NCI-H524 (cell line): Measurements from ENCODE around the gene FANCC.

Experiments
- DNase-seq, 2 experiments: peaks; one replicate each; lab custom pipeline; 2025; lab: John Stamatoyannopoulos, UW

The FANCC gene

DNA sequence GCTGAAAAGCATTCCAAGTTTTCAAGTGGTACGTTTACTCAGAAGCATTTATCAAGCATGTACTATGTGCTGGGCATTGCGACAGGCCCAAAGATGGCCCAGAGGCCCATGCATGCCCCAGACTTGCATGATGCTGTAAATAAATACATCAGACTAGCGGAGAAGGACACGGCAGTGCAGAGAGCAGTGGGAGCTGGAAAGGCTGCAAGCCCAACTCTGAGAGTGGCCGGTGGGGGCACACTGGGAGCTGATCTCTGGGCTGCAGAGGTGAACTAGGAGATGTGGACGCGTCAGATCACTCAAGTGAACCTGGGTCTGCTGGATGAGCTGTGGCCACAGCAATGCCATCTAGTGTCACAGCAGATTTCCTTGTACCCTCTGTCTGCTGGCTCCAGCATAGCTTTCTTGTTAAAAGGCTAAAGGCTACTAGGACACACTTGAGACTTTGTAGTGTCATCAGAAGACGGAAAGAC lies 246.9 kb downstream of the FANCC start:
- DNase-seq, result no peak

DNA sequence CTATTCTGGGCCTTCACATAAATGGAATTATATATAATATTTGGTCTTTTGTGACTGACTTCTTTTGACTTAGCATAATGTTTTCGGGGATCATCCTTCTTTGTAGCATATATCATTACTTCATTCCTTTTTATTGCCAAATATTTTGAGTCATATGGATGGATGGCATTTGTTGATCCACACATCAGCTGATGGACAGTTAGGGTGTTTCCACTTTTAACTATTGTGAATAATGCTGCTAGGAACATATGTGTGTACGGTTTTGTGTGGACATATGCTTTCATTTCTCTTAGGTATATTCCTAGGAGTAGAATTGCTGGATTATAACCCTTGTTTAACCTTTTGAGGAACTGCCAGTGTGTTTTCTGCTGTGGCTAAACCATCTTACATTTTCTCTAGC lies 249.6 kb downstream of the FANCC start:
- DNase-seq, result no peak

DNA sequence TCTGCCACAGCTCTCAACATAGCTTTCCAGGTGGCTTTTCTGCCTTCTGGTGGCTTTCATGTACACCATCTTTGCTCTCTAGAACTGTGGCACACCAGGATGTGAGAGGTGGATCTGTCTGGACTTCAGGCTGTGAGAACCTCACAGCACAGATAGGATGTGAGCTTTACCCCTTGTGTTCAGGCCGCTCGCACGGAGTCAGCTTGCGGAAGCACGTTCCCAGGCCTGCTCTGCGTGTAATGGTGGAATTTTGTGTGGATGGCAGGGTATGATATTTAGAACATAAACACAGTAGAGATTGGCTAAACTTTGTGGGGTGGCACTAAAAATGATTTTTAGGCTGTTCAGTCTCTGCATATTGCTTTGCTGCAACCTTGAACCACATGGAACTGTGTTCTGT lies 250.5 kb downstream of the FANCC start:
- no peak for DNase-seq

DNA sequence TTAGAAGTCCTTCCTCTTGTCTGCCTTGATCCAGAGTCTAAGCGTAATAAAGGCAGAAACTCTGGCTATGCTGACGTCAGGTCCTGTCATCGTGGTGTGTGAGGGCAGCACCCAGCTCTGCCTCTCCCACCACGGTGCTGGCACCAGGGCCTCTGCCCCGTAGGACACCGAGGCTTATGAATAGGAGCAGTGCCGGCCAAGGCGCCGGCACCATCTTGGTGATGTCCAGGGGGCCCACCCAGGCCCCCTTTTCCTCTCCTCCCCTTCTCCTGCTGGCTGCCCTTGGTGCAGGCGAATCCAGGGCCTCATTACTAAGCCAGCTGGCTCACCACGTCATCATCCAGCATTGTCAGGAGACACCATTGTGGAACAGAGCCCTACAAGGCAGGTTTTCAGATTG lies 252.3 kb downstream of the FANCC start:
- DNase-seq, result no peak

DNA sequence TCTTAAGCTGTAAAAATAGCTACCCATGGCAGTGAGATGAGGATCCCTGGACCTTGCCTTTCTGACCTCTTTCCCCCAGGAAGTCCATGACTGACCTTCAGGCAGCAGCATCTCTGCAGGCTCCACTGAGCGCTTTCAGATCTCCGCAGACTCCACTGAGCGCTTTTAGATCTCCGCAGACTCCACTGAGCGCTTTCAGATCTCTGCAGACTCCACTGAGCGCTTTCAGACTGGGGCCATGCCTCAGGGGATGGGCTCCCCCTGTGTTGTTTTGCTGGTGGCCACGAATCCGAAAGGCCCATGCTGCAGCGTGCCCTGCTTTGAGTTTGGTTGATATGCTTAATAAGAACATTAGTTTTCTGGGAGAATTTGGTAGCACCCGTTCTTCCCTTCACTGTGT lies 254.2 kb downstream of the FANCC start:
- DNase-seq, result no peak

DNA sequence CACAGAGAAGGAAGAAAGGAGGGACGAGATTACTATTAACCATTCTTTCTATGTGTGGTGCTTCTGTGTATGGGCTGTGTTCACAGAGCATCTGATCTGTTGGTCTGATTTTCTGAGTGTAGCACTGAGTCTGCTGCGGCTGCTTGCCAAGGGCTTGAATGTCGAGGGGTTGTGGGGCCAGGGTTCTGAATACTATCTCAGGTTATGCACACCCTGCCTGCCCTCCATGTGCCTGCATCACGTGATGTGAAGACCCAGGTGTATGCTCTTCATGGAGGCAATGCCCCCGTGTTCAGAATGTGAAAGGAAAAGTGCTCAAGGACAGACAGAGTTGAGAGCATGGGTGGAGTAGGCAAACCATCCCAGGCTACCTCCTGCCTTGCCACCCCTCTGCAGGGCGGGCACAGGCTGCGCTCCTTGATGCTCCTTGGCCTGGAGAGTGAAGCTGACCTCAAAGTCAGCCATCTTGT lies 254.9 kb downstream of the FANCC start:
- DNase-seq, result no peak

DNA sequence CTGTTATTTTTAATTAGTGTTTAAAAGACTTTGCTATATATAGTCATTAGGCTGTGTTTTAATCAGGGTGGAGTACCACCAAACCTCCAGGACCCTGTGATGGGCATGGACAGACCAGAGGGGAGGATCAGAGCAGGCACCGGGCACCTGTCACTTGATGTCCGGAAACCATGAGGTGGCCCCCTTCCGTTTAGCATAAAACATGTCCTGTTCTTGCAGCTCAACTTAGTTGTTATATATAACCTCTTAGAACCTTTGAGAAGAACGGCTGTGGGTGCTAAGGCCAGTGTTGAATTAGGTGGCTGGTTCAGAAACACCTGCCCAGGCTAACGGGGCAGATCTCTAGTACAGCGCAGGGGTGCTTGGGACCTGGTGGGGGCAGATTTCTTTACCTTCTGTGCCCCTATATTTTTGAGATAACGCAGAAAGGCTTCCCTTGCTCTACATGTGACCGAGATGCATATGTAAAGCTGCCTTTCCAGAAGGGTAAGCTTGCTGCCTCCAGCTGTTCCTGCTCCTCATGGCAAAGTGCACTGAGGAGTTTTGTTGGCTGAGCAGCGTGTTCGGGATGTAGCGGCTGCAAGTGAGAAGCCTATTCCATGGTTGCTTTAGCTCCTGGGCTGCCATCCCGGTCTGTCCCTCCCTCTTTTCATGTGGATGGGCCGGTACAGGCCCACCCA lies 255.5 kb downstream of the FANCC start:
- peak in 1 of 2 experiments; percentile 15 for DNase-seq

DNA sequence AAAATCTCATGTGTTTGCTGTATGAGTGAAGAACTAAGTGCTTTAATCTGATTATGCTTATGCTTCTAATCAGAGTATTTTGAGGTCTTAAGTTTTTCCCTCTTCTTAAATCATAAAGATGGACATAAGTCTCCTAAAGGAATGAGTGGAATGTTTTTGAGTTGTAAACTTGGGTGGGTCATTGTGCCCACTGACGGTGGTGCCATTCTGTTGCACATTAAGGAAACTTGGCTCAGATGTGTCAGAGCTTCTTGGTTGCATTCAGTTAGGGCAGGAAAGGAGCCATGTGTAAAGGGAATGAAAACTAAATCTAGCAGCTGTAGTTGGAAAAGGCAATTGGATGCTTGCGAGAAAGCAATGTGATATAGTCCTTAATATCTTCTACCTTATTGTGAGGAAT lies 256.6 kb downstream of the FANCC start:
- DNase-seq, result no peak

DNA sequence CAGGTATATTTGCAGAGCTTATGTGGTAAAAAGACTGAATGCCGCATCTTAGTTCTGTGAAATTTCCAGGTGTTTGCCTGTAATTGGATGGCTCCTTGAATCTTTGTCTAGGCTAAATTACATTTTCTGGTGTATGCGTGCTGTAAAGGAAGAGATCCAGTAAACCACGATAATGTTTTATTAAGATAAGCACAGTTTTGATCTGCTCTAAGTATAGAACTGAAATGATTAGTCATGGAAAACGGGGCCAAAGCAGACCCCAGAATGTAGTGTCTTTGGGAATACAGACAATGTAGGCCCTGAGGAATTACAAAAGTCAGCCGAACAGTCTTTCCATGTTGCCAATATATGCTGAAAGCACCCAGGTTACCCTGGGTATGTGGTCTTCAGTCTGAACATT lies 257.3 kb downstream of the FANCC start:
- no peak for DNase-seq

DNA sequence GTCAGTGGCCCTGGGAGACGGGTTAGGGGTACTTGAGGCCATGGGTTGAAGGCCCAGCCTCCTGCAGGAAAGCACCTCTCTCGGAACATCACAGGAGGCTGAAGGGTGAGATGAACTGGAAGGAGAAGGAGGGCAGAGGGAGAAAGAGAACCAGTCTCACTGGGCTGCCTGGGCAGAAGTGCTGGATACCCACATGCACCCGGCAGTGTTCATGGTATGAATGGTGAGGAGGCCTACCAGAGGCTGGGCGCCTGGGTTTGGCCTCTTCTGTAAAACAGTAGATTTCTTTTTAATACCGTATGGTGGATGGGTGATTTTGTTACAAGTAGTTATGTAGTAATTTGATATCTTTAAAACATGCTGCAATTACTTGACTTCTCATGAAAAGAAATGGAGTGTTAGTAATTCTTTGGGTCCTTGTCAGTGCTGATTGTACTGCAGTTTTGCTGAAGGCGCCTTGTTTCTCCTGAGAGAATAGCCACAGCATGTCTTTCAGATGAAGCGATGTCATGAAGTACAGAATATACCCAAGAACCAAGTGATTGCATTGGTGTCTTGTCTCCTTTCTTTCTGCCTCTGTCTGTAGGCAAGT lies 258.6 kb downstream of the FANCC start:
- no peak for DNase-seq

DNA sequence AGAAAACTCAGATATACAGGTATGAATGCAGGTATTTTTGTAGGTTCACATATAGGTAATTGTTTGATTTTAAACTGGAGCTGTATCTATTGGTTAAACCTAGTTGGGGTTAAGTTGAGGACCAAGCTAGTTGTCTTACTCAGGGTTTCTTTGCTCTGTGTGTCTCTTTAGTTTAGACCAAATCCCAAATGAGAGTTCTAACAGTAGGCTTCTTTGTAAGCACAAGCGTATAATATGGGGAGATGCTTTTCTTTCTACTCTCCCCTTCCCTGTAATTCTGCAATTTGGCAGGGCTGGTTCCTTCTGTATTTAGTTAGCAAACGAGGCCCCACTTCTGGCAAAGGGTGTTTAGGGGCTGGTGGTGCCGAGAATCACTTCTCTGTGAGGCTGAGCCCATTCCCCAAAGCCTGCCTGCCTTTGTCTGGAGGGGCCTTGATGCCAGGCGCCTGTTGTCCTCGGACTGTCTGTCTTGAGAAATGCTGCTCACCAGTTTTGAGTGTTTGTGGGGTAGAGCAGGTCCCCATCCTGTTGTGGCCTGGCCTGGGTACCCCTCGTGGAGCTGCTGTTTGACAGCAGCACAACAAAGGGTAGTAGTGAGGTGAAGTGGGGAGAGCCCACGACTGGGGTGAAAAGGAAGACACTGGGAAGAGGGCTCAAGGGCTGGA lies 259.3 kb downstream of the FANCC start:
- no peak for DNase-seq

DNA sequence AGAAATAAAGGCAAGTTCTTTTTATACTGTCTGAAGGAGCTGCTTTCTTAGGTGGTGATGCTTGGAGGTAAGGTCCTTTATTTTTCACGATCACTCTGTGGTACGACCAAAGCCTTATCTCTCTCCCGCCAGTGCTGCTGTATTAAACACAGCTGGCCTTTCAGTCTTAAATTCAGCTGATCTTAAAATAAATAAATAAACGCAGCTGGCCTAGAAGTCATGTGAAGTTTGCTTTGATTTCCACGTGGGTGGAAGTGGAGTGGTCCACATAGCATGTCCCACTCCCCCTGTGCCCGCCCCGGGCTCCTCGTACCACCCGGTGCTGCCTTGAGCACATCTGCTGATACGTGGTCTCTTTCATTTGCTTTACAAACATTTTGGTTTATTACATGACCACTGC lies 260.4 kb downstream of the FANCC start:
- DNase-seq, result no peak

DNA sequence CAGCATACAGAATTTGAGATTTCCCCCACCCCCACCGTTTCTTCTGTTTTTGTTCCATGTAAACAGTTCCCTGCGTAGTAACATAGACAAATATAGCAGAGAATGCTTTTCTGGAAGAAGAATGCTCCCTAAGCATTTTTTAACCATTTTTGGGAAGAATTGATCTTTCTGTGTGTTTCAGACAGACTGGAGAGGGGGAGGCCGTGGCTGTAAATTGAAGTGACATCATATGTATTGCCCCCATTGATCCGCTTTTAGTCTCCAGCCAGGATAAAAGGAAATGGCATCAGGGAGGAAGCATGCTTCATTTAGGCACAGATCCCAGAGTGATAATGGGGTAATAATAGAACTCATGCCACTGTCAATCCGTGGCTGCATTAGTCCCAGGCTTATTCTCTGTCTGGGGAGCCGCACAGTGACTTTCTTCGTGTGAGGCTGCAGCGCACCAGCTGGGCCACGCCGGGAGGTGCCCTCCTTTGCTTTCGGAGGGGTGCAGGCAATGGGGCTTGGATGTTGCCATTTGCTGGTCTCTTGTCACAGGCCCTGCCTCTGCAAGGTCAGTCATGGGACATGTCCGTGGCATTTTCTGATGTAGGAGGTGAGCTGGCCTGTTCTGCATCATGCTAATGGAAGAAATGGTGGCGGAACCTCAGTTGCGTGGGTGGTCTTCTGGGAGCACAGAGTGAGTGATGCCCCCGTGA lies 261.5 kb downstream of the FANCC start:
- no peak for DNase-seq

DNA sequence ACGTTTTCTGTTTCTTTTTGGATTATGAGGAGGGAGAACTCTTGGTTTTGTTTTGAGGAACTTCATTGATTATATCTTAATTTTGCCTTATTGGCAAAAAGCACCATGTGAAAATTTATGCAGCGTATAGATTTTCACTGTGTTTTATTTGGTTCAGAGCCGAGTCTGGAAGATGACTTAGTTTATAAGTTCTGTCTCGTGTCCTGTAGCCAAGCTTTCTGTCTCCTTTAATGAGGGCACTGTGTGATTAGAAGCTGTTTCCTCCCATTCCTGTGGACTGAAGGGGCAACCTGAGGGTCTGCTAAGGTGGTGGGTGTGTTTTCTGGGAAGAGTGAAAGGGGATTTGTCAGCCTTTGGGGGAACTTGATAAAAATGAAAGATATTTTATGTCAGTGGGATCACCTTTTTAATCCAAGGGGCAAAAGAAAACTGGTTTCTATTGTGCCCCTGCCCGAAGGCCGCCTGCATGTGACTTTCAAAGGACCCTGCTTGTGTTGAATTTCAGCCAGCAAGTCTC lies 262.1 kb downstream of the FANCC start:
- no peak for DNase-seq

DNA sequence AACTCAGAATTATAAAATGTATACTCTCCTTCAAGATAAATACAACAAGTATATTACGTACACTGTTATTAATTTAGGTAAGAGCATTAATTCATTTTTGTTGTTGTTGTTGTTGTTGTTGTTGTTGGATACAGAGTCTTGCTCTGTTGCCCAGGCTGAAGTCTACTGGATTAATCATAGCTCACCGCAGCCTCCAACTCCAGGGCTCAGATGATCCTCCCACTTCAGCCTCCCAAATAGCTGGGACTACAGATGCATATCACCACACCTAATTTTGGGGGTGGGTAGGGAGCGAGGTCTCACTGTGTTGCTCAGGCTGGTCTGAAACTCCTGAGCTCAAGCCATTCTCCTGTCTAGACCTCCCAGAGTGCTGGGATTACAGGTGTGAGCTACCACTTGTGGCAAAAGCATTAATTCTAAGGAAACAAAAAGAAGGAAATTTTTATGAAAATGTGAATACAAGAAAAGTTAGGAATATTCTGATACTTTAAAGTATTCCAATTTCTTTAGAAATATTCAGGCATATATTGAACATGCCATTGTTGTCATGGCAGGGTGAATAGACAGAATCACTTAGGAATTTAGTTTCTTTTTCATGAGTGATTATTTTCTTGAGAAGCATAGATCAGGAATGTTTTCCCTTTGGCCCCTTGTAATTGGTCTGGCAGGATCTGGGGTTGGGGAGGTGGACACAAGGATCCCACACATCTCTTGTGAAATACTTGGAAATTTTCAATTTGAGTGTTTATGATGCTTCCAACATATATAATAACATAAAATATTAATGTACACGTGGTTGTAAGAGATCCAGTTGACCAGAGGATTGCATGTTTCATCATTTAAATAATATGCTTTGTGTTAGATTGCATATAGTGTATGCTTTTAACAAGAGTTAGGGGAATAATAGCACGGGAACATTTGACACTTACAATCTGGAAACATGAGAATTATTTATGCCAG lies 263.6 kb downstream of the FANCC start:
- DNase-seq, result no peak

DNA sequence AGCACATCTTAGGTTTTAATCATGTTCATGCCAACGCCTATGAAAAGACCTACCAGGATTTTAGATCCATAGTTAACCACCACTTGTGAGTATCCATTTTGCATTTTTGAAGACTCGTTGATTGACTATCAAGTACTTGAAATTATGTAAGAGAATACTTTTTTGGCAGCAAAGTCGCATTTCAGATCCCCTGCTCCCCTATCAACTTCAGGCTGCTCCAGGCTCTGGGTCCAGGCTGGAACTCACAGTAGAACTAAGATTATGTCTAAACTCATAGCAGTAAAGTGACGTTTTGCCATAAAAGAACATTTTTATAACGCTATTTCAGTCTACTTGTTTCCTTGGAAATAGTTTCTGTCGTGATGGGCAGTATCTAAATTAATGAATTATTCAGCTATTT lies 267.7 kb downstream of the FANCC start:
- no peak for DNase-seq
